Measurements from ENCODE around the gene AZGP1.
"Not testable (repeated sequence)": the region's sequence is repeated elsewhere in the genome, so short reads cannot be mapped to it uniquely, and the experiment has no call there.

GRCh38 chr7:99979814-99980225 is 4.0 kb upstream of the AZGP1 start:
- not testable (repeated sequence) for TF ChIP-seq EZH2 (IDR thresholded peaks at IDR 0.05; ENCODE audit: low read length)
- TF ChIP-seq CTCF (optimal IDR thresholded peaks at IDR 0.05 in 1 of 3, IDR thresholded peaks at IDR 0.05 in 1 of 3, conservative IDR thresholded peaks at IDR 0.05 in 1 of 3; ENCODE audit: extremely low read depth in 1 of 3, insufficient read depth in 2 of 3, low read length in 3 of 3), result peak; percentile 43 to 55 (median 53)
